Esophagus muscularis mucosa (tissue), 4 donors: ENCODE measurements around the gene DNAH12. TPM values are rescaled to one million over a fixed set of nuclear protein-coding genes. Genes with fewer than 3 reads are reported as not detected.
A peak's percentile ranks its signal among the peaks of the same experiment; 100 is the strongest.

ENCODE experiments used
- DNase-seq: peaks from one replicate; pipeline ENCODE4 v3.0.0-alpha.2; 2017; ENCODE audit errors: extremely low spot score
- H3K27ac ChIP-seq, 4 donors: fragments of 200-600 bp; sonication (generic); replicated peaks in 1 of 4; 1 replicate in 3 of 4; 2 replicates in 1 of 4; pipeline ENCODE4 v1.5.1; 2016 to 2019; ENCODE audit warnings: mild to moderate bottlenecking in 1 of 4
- H3K27me3 ChIP-seq, 4 donors: fragments of 200-600 bp; sonication (generic); one replicate each; pipeline versions ENCODE4 v1.5.1 to v1.6.0; 2016 to 2019
- H3K36me3 ChIP-seq, 4 donors: fragments of 200-600 bp; sonication (generic); one replicate each; pipeline ENCODE4 v1.5.1; 2016 to 2019
- H3K4me1 ChIP-seq, 4 donors: fragments of 200-600 bp; sonication (generic); one replicate each; pipeline ENCODE4 v1.5.1; 2016 to 2019
- H3K4me3 ChIP-seq, 4 donors: fragments of 200-600 bp; sonication (generic); 1 replicate in 2 of 4; 2 replicates in 2 of 4; pipeline ENCODE4 v1.5.1; 2016 to 2019; ENCODE audit warnings: mild to moderate bottlenecking in 4 of 4, moderate library complexity in 1 of 4
- H3K9me3 ChIP-seq, 4 donors: fragments of 200-600 bp; sonication (generic); 1 replicate in 3 of 4; 2 replicates in 1 of 4; pipeline ENCODE4 v1.5.1; 2016 to 2019
- EP300 ChIP-seq: sonication (generic); formaldehyde crosslinking; IDR thresholded peaks from one replicate; pipeline ENCODE4 v1.6.1; 2017; ENCODE audit warnings: antibody characterized with exemption
- POLR2A ChIP-seq: fragments of 450-650 bp; IDR thresholded peaks from one replicate; pipeline ENCODE4 v1.6.1; 2017; ENCODE audit warnings: antibody characterized with exemption, moderate library complexity, mild to moderate bottlenecking, low read depth
- POLR2AphosphoS5 ChIP-seq, 2 donors: sonication (generic); formaldehyde crosslinking; IDR thresholded peaks; one replicate each; pipeline ENCODE4 v1.6.1; 2017; ENCODE audit warnings: antibody characterized with exemption in 2 of 2
- WGBS: methylation state at CpG from one replicate; pipeline ENCODE4 v1.1.5; 2018; 5-methylcytosine and 5-hydroxymethylcytosine counted together
- intact Hi-C: fragments of 100-400 bp; cut with DNase I; formaldehyde crosslinking; loops from one replicate; pipeline ENCODE4 v1.15.1; 2023
- total RNA-seq, 4 donors: library from RNA; depleted of rRNA; stranded (reverse); fragments of >200 nt; gene quantifications; one replicate each; pipeline versions ENCODE4 v1.1.0 to v1.2.1, GENCODE V29; 2016
- TF ChIP-seq, protein P1 (sequence below), 3 experiments: fragments of 200-600 bp in 2 of 3; fragments of 450-650 bp in 1 of 3; sonication (generic) in 2 of 3; IDR thresholded peaks; one replicate each; pipeline ENCODE4 v1.5.1; 2017 to 2019; ENCODE audit warnings: antibody characterized with exemption in 3 of 3, mild to moderate bottlenecking in 2 of 3, moderate library complexity in 1 of 3

The DNAH12 gene
- total RNA-seq, 4 donors from 2014 or later: under 0.01 to 0.39 TPM; not detected in 2

DNA sequence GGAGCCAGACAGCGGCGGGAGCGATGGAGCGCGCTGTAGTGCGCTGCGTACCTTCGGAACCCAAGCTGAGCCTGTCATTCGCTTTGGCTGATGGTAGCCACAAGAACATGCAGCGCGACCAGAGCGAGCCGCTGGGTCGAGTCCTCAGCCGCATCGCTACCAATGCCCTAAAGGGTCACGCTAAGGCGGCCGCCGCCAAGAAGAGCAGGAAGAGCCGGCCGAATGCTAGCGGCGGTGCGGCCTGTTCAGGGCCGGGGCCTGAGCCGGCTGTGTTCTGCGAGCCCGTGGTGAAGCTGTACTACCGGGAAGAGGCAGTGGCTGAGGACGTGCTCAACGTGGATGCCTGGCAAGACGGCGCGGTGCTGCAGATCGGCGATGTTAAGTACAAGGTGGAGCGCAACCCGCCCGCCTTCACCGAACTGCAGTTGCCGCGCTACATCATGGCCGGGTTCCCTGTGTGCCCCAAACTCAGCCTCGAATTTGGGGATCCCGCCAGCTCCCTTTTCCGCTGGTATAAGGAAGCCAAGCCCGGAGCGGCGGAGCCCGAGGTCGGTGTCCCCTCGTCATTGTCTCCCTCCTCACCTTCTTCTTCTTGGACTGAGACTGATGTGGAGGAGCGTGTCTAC lies 12.4 kb upstream of the DNAH12 start:
- intact Hi-C loops: no loop called here
- Histone ChIP-seq H3K27me3 (no peaks in the 10 kb centered on the region), H3K27ac (peak overlapping the region; percentile 89 to 95 (median 94)), H3K9me3 (no peaks in the 10 kb centered on the region), H3K4me1 (peaks cover 28 to 51% (median 43%) of the 10 kb centered on the region in 4 donors), H3K36me3 (peaks cover 0 to 26% (median 18%) of the 10 kb centered on the region in 4 donors), H3K4me3 (peak overlapping the region; percentile 81 to 95 (median 87))
- TF ChIP-seq POLR2AphosphoS5 (IDR thresholded peaks at IDR 0.05) (no peak), EP300 (no peak), POLR2A (no peak)
- TF ChIP-seq, protein P1, sequence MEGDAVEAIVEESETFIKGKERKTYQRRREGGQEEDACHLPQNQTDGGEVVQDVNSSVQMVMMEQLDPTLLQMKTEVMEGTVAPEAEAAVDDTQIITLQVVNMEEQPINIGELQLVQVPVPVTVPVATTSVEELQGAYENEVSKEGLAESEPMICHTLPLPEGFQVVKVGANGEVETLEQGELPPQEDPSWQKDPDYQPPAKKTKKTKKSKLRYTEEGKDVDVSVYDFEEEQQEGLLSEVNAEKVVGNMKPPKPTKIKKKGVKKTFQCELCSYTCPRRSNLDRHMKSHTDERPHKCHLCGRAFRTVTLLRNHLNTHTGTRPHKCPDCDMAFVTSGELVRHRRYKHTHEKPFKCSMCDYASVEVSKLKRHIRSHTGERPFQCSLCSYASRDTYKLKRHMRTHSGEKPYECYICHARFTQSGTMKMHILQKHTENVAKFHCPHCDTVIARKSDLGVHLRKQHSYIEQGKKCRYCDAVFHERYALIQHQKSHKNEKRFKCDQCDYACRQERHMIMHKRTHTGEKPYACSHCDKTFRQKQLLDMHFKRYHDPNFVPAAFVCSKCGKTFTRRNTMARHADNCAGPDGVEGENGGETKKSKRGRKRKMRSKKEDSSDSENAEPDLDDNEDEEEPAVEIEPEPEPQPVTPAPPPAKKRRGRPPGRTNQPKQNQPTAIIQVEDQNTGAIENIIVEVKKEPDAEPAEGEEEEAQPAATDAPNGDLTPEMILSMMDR (IDR thresholded peaks at IDR 0.05): no peak
- WGBS: 0% methylated on average over 23 of the region's 54 CpGs
- DNase-seq: no peak

DNA sequence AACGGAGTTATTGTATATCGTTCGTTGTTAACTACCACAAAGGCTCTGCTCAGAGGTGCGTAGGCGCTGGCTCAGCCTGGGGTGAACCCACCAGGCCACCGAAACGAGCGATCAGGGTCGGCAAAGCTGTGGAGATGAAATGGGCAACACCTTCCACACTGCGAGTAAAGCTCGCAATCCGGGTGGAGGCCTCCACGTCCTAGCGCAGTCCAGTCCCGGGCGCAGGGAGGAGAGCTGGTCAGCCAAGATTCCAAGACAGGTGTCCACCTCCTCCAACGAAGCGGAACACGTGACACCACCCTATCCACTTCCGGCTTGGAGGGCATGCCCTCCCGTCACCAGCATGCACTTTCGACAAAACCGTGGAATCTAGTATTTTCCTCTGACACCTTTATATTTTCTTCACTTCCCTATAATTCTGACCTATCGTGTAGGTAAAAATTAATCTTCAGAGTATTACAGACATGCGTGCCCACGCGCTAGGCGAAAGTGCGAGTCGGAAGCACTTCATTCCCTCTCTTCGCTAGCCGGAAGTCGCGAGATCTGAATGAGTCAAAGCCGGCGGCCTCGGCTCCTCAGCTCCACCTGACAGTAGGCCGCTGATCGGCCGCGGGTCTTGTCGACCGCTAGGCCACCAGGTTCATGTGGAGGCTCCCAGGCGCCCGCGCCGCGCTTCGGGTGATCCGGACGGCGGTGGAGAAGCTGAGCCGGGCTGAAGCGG lies 11.8 kb upstream of the DNAH12 start, which contains the start of gene PDE12:
TSS of gene PDE12 (plus strand) at position 537 of the 721 bp plus-strand sequence. CDS start at position 643, 106 bp downstream.
- 1% methylated on average over 49 of the region's 54 CpGs for WGBS
- Histone ChIP-seq H3K4me1 (peaks cover 28 to 51% (median 43%) of the 10 kb centered on the region in 4 donors), H3K36me3 (peaks cover 0 to 19% (median 15%) of the 10 kb centered on the region in 4 donors), H3K9me3 (no peaks in the 10 kb centered on the region), H3K27me3 (no peaks in the 10 kb centered on the region), H3K4me3 (peak within 1 kb of the TSS; percentile 81 to 95 (median 87)), H3K27ac (peak within 1 kb of the TSS; percentile 89 to 95 (median 94))
- intact Hi-C loops: loop anchor here (2.0 kb wide), 1 partner anchor 41 kb away; the partner anchor contains the start of gene ARF4
- DNase-seq: peak; percentile 96
- TF ChIP-seq, protein P1 (IDR thresholded peaks at IDR 0.05): peak in 1 of 3 experiments; percentile 5
- TF ChIP-seq POLR2A (peak; percentile 79), EP300 (no peak), POLR2AphosphoS5 (IDR thresholded peaks at IDR 0.05) (peak; percentile 87 to 93)

DNA sequence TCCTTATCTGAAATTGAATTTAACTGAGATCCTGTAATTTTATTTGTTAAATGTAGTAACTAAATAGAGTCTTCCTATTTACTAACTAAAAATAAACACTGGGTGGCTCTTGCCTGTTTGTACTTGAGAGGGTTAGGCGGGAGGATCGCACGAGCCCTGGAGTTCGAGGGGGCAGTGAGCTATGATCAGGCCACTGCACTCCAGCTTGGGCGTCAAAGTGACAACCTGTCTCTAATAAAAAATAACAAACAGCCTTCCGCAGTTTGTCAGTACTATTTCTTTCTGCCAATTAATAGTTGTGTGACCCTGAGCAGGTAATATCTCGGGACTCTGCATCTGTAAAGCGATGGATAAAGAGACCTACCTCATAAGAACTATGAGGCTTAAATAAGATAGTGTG lies 11.2 kb upstream of the DNAH12 start:
- intact Hi-C loops: loop anchor here (2.0 kb wide), 1 partner anchor 41 kb away; the partner anchor contains the start of gene ARF4
- TF ChIP-seq POLR2AphosphoS5 (IDR thresholded peaks at IDR 0.05): no peak
- TF ChIP-seq POLR2A: no peak
- TF ChIP-seq EP300: no peak
- TF ChIP-seq, protein P1 (IDR thresholded peaks at IDR 0.05): no peak

DNA sequence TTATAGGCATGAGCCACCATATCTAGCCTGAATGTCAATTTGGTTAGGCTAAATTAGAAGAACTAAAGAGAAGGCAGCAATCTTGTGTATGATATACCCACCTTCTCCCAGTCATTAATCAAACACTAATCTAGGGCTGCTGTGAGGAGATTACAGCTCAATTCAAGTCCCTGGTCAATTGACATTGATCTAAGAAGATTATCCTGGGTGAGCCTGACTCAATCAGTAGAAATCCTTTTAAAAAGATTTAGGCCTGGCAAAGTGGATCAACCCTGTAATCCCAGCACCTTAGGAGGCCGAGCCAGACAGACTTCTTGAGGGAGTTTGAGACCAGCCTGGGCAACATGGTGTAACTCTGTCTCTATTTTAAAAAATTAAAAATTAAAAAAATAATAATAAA lies 2.5 kb upstream of the DNAH12 start:
- Histone ChIP-seq H3K4me3 (no peak overlapping the region), H3K27ac (no peak overlapping the region), H3K9me3 (no peaks in the 10 kb centered on the region), H3K4me1 (peaks cover 10 to 15% (median 12%) of the 10 kb centered on the region in 4 donors), H3K27me3 (peaks cover 0 to 14% (median 2%) of the 10 kb centered on the region in 4 donors), H3K36me3 (no peaks in the 10 kb centered on the region)
- intact Hi-C loops: no loop called here
- TF ChIP-seq, protein P1 (IDR thresholded peaks at IDR 0.05): no peak
- TF ChIP-seq POLR2AphosphoS5 (IDR thresholded peaks at IDR 0.05) (no peak), POLR2A (no peak), EP300 (no peak)
- DNase-seq: no peak
- 100% methylated on average over 1 of the region's 1 CpG for WGBS

More for the DNA sequence above, 11.2 kb upstream of the DNAH12 start:
- H3K36me3 ChIP-seq: peaks cover 0 to 13% (median 9%) of the 10 kb centered on the region in 4 donors
- H3K4me3 ChIP-seq: peak overlapping the region; percentile 81 to 95 (median 87)
- WGBS: 59% methylated on average over 8 of the region's 8 CpGs
- no peaks in the 10 kb centered on the region for H3K9me3 ChIP-seq
- DNase-seq: no peak
- peak overlapping the region; percentile 89 to 95 (median 94) for H3K27ac ChIP-seq
- peaks cover 28 to 48% (median 39%) of the 10 kb centered on the region in 4 donors for H3K4me1 ChIP-seq
- H3K27me3 ChIP-seq: no peaks in the 10 kb centered on the region
